ENCODE measurements around the gene BTBD18. TPM values are rescaled to one million over a fixed set of nuclear protein-coding genes. Genes with fewer than 3 reads are reported as not detected.
A peak's percentile ranks its signal among the peaks of the same experiment; 100 is the strongest.

BTBD18 gene
- total and polyA plus RNA-seq, 2 of the 13 experiments (the other 11 are each of a cell fraction or from before 2014, with no cell fraction given), result not detected

DNA sequence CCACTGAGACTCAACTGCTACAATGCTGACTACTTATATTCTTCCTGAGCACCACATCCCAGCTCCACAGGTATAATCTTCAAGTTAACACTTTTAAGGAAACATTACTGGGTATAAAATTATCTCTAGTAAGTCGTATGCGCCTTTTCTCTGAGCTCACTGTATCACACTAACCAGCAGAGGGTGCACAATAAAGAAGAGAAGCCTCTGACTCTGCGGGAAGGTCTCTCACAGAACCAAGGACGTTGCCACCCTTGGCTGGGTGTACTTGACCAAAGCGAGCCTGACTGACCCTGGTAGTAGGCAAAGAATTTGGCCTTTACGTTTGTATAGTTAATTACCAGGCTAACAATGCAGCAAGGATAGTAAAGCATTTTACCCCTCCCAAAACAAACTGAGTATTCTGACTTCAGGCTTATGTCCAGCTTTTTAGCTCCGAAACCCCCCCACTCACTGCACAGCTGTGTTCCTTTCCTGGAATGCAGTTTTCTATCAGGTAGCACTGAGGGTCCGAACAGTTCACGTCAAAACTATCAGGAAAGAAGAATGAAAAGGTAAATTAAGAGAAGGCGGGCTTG is at the start of gene BTBD18 (continued):
- TF ChIP-seq SALL1 (CRISPR knock-in tag; IDR thresholded peaks at IDR 0.05) (peak; percentile 33; the same call in 1 of the 2 replicates), KLF16 (CRISPR knock-in tag; IDR thresholded peaks at IDR 0.05) (peak in 1 of 2 experiments; percentile 70; a peak in 1 of 4 replicates), THAP11 (CRISPR knock-in tag; IDR thresholded peaks at IDR 0.05) (no peak), ZBTB33 (CRISPR knock-in tag; IDR thresholded peaks at IDR 0.05) (peak; percentile 90), BCL3 (CRISPR knock-in tag; IDR thresholded peaks at IDR 0.05) (no peak), NFIB (CRISPR knock-in tag; IDR thresholded peaks at IDR 0.05; ENCODE audit: borderline replicate concordance) (no peak), FOXM1 (CRISPR knock-in tag; IDR thresholded peaks at IDR 0.05) (no peak), ZNF580 (CRISPR knock-in tag; IDR thresholded peaks at IDR 0.05; ENCODE audit: borderline replicate concordance, low read depth) (0 out of 2 replicates have a peak, but pooled peaks have one; percentile 26), MIXL1 (CRISPR knock-in tag; IDR thresholded peaks at IDR 0.05) (peak; percentile 49; the same call in 1 of the 2 replicates), FOSL2 (CRISPR knock-in tag; IDR thresholded peaks at IDR 0.05) (0 out of 2 replicates have a peak, but pooled peaks have one; percentile 15), ZNF383 (CRISPR knock-in tag; IDR thresholded peaks at IDR 0.05; ENCODE audit: borderline replicate concordance) (no peak), SMC3 (IDR thresholded peaks at IDR 0.05; ENCODE audit: low read length) (peak; percentile 91), NBN (conservative IDR thresholded peaks at IDR 0.05) (no peak), PAXIP1 (CRISPR knock-in tag; conservative IDR thresholded peaks at IDR 0.05) (0 out of 2 replicates have a peak, but pooled peaks have one; percentile 13)
- TF ChIP-seq, protein P1, sequence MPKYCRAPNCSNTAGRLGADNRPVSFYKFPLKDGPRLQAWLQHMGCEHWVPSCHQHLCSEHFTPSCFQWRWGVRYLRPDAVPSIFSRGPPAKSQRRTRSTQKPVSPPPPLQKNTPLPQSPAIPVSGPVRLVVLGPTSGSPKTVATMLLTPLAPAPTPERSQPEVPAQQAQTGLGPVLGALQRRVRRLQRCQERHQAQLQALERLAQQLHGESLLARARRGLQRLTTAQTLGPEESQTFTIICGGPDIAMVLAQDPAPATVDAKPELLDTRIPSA (CRISPR knock-in tag; IDR thresholded peaks at IDR 0.05; ENCODE audit: borderline replicate concordance), result no peak
- TF ChIP-seq, protein P2, sequence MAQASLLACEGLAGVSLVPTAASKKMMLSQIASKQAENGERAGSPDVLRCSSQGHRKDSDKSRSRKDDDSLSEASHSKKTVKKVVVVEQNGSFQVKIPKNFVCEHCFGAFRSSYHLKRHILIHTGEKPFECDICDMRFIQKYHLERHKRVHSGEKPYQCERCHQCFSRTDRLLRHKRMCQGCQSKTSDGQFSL (CRISPR knock-in tag; IDR thresholded peaks at IDR 0.05), result 0 out of 2 replicates have a peak, but pooled peaks have one; percentile 22
- TF ChIP-seq, protein P3, sequence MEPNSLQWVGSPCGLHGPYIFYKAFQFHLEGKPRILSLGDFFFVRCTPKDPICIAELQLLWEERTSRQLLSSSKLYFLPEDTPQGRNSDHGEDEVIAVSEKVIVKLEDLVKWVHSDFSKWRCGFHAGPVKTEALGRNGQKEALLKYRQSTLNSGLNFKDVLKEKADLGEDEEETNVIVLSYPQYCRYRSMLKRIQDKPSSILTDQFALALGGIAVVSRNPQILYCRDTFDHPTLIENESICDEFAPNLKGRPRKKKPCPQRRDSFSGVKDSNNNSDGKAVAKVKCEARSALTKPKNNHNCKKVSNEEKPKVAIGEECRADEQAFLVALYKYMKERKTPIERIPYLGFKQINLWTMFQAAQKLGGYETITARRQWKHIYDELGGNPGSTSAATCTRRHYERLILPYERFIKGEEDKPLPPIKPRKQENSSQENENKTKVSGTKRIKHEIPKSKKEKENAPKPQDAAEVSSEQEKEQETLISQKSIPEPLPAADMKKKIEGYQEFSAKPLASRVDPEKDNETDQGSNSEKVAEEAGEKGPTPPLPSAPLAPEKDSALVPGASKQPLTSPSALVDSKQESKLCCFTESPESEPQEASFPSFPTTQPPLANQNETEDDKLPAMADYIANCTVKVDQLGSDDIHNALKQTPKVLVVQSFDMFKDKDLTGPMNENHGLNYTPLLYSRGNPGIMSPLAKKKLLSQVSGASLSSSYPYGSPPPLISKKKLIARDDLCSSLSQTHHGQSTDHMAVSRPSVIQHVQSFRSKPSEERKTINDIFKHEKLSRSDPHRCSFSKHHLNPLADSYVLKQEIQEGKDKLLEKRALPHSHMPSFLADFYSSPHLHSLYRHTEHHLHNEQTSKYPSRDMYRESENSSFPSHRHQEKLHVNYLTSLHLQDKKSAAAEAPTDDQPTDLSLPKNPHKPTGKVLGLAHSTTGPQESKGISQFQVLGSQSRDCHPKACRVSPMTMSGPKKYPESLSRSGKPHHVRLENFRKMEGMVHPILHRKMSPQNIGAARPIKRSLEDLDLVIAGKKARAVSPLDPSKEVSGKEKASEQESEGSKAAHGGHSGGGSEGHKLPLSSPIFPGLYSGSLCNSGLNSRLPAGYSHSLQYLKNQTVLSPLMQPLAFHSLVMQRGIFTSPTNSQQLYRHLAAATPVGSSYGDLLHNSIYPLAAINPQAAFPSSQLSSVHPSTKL (CRISPR knock-in tag; IDR thresholded peaks at IDR 0.05), result peak; percentile 44; the same call in 1 of the 2 replicates

All from HepG2 (cell line).